Liver (tissue), 3 donors: ENCODE data around the gene PIP5K1C.

Experiments
- CTCF ChIP-seq: fragments of 150-350 bp; IDR thresholded peaks from 2 replicates; pipeline ENCODE4 v1.5.1; 2017; ENCODE audit warnings: improper control_type of control experiment, low read depth, low read length; ENCODE audit not compliant: missing input control
- EGR1 ChIP-seq, 2 donors: IDR thresholded peaks; 2 replicates each; pipeline ENCODE4 v1.6.1; 2016 to 2018; ENCODE audit warnings: antibody characterized with exemption in 2 of 2, low read depth in 2 of 2
- GABPA ChIP-seq, 2 donors: IDR thresholded peaks in 1 of 2; conservative IDR thresholded peaks in 1 of 2; 2 replicates each; pipeline ENCODE4 v1.6.1; 2016; ENCODE audit warnings: antibody characterized with exemption in 2 of 2, mild to moderate bottlenecking in 1 of 2, moderate library complexity in 1 of 2
- HNF4A ChIP-seq, 2 donors: conservative IDR thresholded peaks; 2 replicates each; pipeline ENCODE4 v1.6.1; 2016; ENCODE audit warnings: antibody characterized with exemption in 2 of 2, mild to moderate bottlenecking in 2 of 2
- HNF4G ChIP-seq: IDR thresholded peaks from 2 replicates; pipeline ENCODE4 v1.6.1; 2016; ENCODE audit warnings: antibody characterized with exemption
- JUND ChIP-seq, 2 donors: IDR thresholded peaks; 2 replicates each; pipeline ENCODE4 v1.6.1; 2016; ENCODE audit warnings: antibody characterized with exemption in 2 of 2
- MAX ChIP-seq: IDR thresholded peaks from 2 replicates; pipeline ENCODE4 v1.6.1; 2016; ENCODE audit warnings: antibody characterized with exemption
- RAD21 ChIP-seq, 2 donors: IDR thresholded peaks; 2 replicates each; pipeline ENCODE4 v1.6.1; 2016; ENCODE audit warnings: antibody characterized with exemption in 2 of 2, mild to moderate bottlenecking in 2 of 2
- REST ChIP-seq: IDR thresholded peaks from 2 replicates; pipeline ENCODE4 v1.6.1; 2016; ENCODE audit warnings: antibody characterized with exemption, mild to moderate bottlenecking
- RXRA ChIP-seq, 2 donors: IDR thresholded peaks; 2 replicates each; pipeline ENCODE4 v1.6.1; 2017 to 2018; ENCODE audit warnings: antibody characterized with exemption in 2 of 2, mild to moderate bottlenecking in 1 of 2
- TAF1 ChIP-seq: conservative IDR thresholded peaks from 2 replicates; pipeline ENCODE4 v1.6.1; 2016; ENCODE audit warnings: antibody characterized with exemption, mild to moderate bottlenecking
- YY1 ChIP-seq: IDR thresholded peaks from 2 replicates; pipeline ENCODE4 v1.6.1; 2016; ENCODE audit warnings: antibody characterized with exemption, mild to moderate bottlenecking
- ZBTB33 ChIP-seq: IDR thresholded peaks from 2 replicates; pipeline ENCODE4 v1.6.1; 2016; ENCODE audit warnings: antibody characterized with exemption
- donor health status: healthy.
- donor health status: healthy.

GRCh38 chr19:3682741-3683404 lies 17.4 kb downstream of the PIP5K1C start:
- TF ChIP-seq CTCF (no peak), YY1 (no peak), RXRA (IDR thresholded peaks at IDR 0.05) (no peak), RAD21 (IDR thresholded peaks at IDR 0.05) (no peak), HNF4A (conservative IDR thresholded peaks at IDR 0.05) (no peak), MAX (no peak), TAF1 (no peak), EGR1 (IDR thresholded peaks at IDR 0.05; ENCODE audit: low read depth in 2 of 2) (no peak), JUND (IDR thresholded peaks at IDR 0.05) (no peak), REST (no peak), GABPA (IDR thresholded peaks at IDR 0.05 in 1 of 2, conservative IDR thresholded peaks at IDR 0.05 in 1 of 2) (no peak), HNF4G (no peak), ZBTB33 (no peak)
